Loucy (cell line): ENCODE results near the gene PCYT2.

ENCODE experiments used
- EZH2phosphoT487 ChIP-seq: fragments of 200-600 bp; IDR thresholded peaks from 2 replicates; pipeline ENCODE4 v1.6.1; 2018; ENCODE audit warnings: antibody characterized with exemption, mild to moderate bottlenecking, moderate library complexity, borderline replicate concordance
- TF ChIP-seq, protein P1 (sequence below): fragments of 200-600 bp; sonication (generic); conservative IDR thresholded peaks from 2 replicates; pipeline ENCODE4 v1.5.1; 2014; ENCODE audit warnings: mild to moderate bottlenecking, antibody characterized with exemption, low read length

DNA sequence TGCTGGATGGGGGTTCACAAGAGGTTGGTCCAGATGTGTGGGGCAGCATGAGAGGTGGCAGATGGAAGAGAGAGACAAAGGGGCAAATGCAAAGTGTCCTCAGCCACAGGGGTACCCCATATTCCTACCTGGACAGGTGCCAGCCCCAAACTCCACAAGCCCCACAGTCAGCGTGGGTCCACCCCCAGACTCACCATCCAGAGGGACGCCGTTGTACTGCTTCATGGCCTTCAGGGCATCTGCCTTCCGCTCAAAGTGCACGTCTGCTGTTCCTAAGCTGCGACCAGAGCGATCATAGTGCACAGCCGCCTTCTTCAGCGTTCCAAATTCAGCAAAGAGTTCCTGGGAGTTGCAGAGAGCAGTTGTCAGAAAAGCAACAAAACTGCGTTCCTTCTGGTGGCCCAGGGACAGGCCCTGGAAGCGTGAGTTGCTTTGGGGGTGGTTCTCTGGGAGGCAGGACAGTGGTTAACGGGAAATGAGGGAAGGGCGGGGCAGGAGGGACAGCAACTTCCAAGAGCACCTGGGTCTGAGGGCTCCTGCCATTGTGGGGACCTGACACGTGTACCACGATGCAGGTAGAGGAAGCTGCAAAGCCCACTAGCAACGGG lies 22.1 kb downstream of the PCYT2 start:
- TF ChIP-seq, protein P1, sequence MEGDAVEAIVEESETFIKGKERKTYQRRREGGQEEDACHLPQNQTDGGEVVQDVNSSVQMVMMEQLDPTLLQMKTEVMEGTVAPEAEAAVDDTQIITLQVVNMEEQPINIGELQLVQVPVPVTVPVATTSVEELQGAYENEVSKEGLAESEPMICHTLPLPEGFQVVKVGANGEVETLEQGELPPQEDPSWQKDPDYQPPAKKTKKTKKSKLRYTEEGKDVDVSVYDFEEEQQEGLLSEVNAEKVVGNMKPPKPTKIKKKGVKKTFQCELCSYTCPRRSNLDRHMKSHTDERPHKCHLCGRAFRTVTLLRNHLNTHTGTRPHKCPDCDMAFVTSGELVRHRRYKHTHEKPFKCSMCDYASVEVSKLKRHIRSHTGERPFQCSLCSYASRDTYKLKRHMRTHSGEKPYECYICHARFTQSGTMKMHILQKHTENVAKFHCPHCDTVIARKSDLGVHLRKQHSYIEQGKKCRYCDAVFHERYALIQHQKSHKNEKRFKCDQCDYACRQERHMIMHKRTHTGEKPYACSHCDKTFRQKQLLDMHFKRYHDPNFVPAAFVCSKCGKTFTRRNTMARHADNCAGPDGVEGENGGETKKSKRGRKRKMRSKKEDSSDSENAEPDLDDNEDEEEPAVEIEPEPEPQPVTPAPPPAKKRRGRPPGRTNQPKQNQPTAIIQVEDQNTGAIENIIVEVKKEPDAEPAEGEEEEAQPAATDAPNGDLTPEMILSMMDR: no peak
- TF ChIP-seq EZH2phosphoT487: no peak
